Keratinocyte (primary cell): ENCODE measurements around the gene PEAR1. TPM values are rescaled to one million over a fixed set of nuclear protein-coding genes. Genes with fewer than 3 reads are reported as not detected.

Experiments used
- DNase-seq: peaks from one replicate; pipeline ENCODE4 v3.0.0-alpha.2; 2011; ENCODE audit warnings: low read depth, missing footprints, low spot score
- FAIRE-seq: peaks from 2 replicates; lab custom pipeline; 2011; peaks lifted over from hg19 to GRCh38; lab: Jason Lieb, UNC
- H2AFZ ChIP-seq: 2 replicates; pipeline ENCODE4 v1.6.0; 2012; ENCODE audit warnings: low read length, control low read depth, inconsistent platforms; ENCODE audit not compliant: control insufficient read depth
- H3K27ac ChIP-seq: 2 replicates; pipeline ENCODE4 v1.5.1; 2011; ENCODE audit warnings: low read length; ENCODE audit not compliant: control insufficient read depth, insufficient read depth
- H3K27me3 ChIP-seq: 3 replicates; pipeline ENCODE4 v1.6.0; 2011; ENCODE audit warnings: low read length; ENCODE audit not compliant: control insufficient read depth, insufficient read depth; ENCODE audit errors: extremely low read depth
- H3K36me3 ChIP-seq, 2 experiments: 2 replicates in 1 of 2; 3 replicates in 1 of 2; pipeline ENCODE4 v1.5.1; 2011; ENCODE audit warnings: low read length in 2 of 2, mild to moderate bottlenecking in 1 of 2; ENCODE audit not compliant: control insufficient read depth in 2 of 2, insufficient read depth in 2 of 2; ENCODE audit errors: extremely low read depth in 1 of 2
- H3K4me1 ChIP-seq: 3 replicates; pipeline ENCODE4 v1.5.1; 2011; ENCODE audit warnings: low read length; ENCODE audit not compliant: control insufficient read depth, insufficient read depth; ENCODE audit errors: extremely low read depth
- H3K4me2 ChIP-seq: 3 replicates; pipeline ENCODE4 v1.6.0; 2011; ENCODE audit warnings: low read depth, low read length; ENCODE audit not compliant: control insufficient read depth, insufficient read depth; ENCODE audit errors: extremely low read depth
- H3K4me3 ChIP-seq, 3 experiments: fragments of 200-600 bp in 1 of 3; sonication (generic) in 1 of 3; 2 replicates in 2 of 3; 3 replicates in 1 of 3; pipeline ENCODE4 v1.5.1; 2011 to 2016; ENCODE audit warnings: low read length in 3 of 3, mild to moderate bottlenecking in 3 of 3, control low read depth in 2 of 3, inconsistent platforms in 1 of 3, low read depth in 1 of 3, mixed read lengths in 1 of 3, mixed run types in 1 of 3, moderate library complexity in 1 of 3; ENCODE audit not compliant: control insufficient read depth in 2 of 3, insufficient read depth in 2 of 3; ENCODE audit errors: extremely low read depth in 1 of 3
- H3K79me2 ChIP-seq: 2 replicates; pipeline ENCODE4 v1.6.0; 2012; ENCODE audit warnings: low read length; ENCODE audit not compliant: control insufficient read depth, insufficient read depth
- H3K9ac ChIP-seq: 3 replicates; pipeline ENCODE4 v1.6.0; 2011; ENCODE audit warnings: low read length; ENCODE audit not compliant: control insufficient read depth, insufficient read depth; ENCODE audit errors: extremely low read depth
- H3K9me1 ChIP-seq: 3 replicates; pipeline ENCODE4 v1.6.0; 2011; ENCODE audit warnings: low read length; ENCODE audit not compliant: control insufficient read depth, insufficient read depth; ENCODE audit errors: extremely low read depth
- H3K9me3 ChIP-seq: 2 replicates; pipeline ENCODE4 v1.5.1; 2012; ENCODE audit warnings: low read depth, low read length; ENCODE audit not compliant: control insufficient read depth
- H4K20me1 ChIP-seq: 3 replicates; pipeline ENCODE4 v1.6.0; 2011; ENCODE audit warnings: low read length; ENCODE audit not compliant: control insufficient read depth, insufficient read depth; ENCODE audit errors: extremely low read depth
- EZH2 ChIP-seq: IDR thresholded peaks from one replicate; pipeline ENCODE4 v1.6.1; 2012; ENCODE audit warnings: inconsistent platforms, mild to moderate bottlenecking, low read length, moderate library complexity
- dilution Hi-C: fragments of 300-500 bp; cut with MboI; formaldehyde crosslinking; loops from one replicate; pipeline ENCODE4 v1.7.0; 2020; ENCODE audit warnings: low sequenced_read_pairs; ENCODE audit not compliant: extremely low pct_ligation_motif_present
- polyA plus RNA-seq, 5 experiments: library from polyadenylated mRNA; depleted of rRNA in 3 of 5; stranded (reverse) in 3 of 5; stranded (forward) in 1 of 5; unstranded in 1 of 5; fragments of >200 nt; gene quantifications; 1 replicate in 1 of 5; 2 replicates in 3 of 5; 3 replicates in 1 of 5; pipeline versions ENCODE4 v1.2.1 to v1.2.3, GENCODE V29; 2011 to 2012; ENCODE audit warnings: missing spikeins in 2 of 5, low read depth in 1 of 5, low replicate concordance in 1 of 5
- TF ChIP-seq, protein P1 (sequence below), 3 experiments: IDR thresholded peaks in 1 of 3; conservative IDR thresholded peaks in 1 of 3; optimal IDR thresholded peaks in 1 of 3; 2 replicates in 2 of 3; 3 replicates in 1 of 3; pipeline versions ENCODE3 to v1.5.1; 2011; ENCODE audit warnings: low read length in 3 of 3, mild to moderate bottlenecking in 3 of 3, moderate library complexity in 2 of 3, control low read depth in 1 of 3, inconsistent platforms in 1 of 3; ENCODE audit not compliant: insufficient read depth in 2 of 3; ENCODE audit errors: extremely low read depth in 1 of 3

The PEAR1 gene
- polyA plus RNA-seq, 1 donor (not counting 4 experiments of a cell fraction or from before 2014, with no cell fraction given), result 4.2 TPM

DNA sequence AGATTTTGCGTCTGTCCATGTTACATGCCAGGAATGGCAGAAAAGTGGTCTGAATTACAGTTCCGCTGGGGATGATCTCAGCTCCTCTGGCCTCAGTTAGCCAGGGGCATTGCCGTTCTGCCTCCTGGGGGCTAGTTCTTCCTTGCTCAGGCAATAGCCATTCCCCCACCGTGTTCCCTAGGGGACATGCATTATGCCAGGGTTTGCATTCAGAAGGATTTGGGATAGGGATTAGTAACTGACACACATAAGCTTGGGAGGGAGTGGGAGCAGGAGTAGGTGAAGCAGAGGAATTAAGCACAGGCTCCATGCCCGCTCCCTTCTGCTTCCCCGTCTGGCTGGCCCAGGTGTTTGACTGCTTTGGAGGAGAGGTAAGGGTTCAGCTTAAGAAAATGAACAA is 39.6 kb downstream of the PEAR1 start:
- DNase-seq (no peak), FAIRE-seq (no peak)
- Histone ChIP-seq H3K4me1 (no peaks in the 10 kb centered on the region), H3K27me3 (peaks cover 25% of the 10 kb centered on the region), H3K9ac (no peak overlapping the region), H3K9me3 (no peaks in the 10 kb centered on the region), H3K27ac (no peak overlapping the region), H3K79me2 (no peaks in the 10 kb centered on the region), H4K20me1 (no peaks in the 10 kb centered on the region), H3K9me1 (no peaks in the 10 kb centered on the region), H3K4me2 (no peak overlapping the region), H2AFZ (no peak overlapping the region), H3K4me3 (no peak overlapping the region), H3K36me3 (peaks cover 0 to 12% of the 10 kb centered on the region in 2 experiments)
- dilution Hi-C loops, result no loop called here
- TF ChIP-seq, protein P1, sequence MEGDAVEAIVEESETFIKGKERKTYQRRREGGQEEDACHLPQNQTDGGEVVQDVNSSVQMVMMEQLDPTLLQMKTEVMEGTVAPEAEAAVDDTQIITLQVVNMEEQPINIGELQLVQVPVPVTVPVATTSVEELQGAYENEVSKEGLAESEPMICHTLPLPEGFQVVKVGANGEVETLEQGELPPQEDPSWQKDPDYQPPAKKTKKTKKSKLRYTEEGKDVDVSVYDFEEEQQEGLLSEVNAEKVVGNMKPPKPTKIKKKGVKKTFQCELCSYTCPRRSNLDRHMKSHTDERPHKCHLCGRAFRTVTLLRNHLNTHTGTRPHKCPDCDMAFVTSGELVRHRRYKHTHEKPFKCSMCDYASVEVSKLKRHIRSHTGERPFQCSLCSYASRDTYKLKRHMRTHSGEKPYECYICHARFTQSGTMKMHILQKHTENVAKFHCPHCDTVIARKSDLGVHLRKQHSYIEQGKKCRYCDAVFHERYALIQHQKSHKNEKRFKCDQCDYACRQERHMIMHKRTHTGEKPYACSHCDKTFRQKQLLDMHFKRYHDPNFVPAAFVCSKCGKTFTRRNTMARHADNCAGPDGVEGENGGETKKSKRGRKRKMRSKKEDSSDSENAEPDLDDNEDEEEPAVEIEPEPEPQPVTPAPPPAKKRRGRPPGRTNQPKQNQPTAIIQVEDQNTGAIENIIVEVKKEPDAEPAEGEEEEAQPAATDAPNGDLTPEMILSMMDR (optimal IDR thresholded peaks at IDR 0.05 in 1 of 3, IDR thresholded peaks at IDR 0.05 in 1 of 3, conservative IDR thresholded peaks at IDR 0.05 in 1 of 3; ENCODE audit: extremely low read depth in 1 of 3, insufficient read depth in 2 of 3, low read length in 3 of 3), result no peak
- TF ChIP-seq EZH2, result no peak

- H3K9me1 ChIP-seq, result no peaks in the 10 kb centered on the region
- no peaks in the 10 kb centered on the region for H4K20me1 ChIP-seq
- dilution Hi-C loops, result no loop called here
- H3K79me2 ChIP-seq, result no peaks in the 10 kb centered on the region
- TF ChIP-seq, protein P1 (optimal IDR thresholded peaks at IDR 0.05 in 1 of 3, IDR thresholded peaks at IDR 0.05 in 1 of 3, conservative IDR thresholded peaks at IDR 0.05 in 1 of 3; ENCODE audit: extremely low read depth in 1 of 3, insufficient read depth in 2 of 3, low read length in 3 of 3), result no peak
- no peak for TF ChIP-seq EZH2
- H3K36me3 ChIP-seq, result peaks cover 10 to 24% of the 10 kb centered on the region in 2 experiments
- FAIRE-seq (no peak), DNase-seq (no peak)
- no peak overlapping the region for H3K27ac ChIP-seq
- no peak overlapping the region for H3K9ac ChIP-seq
- no peaks in the 10 kb centered on the region for H3K4me1 ChIP-seq
- H2AFZ ChIP-seq, result no peak overlapping the region
- H3K4me2 ChIP-seq, result no peak overlapping the region
- H3K27me3 ChIP-seq, result peaks cover 6% of the 10 kb centered on the region
- no peak overlapping the region for H3K4me3 ChIP-seq
- no peaks in the 10 kb centered on the region for H3K9me3 ChIP-seq
These were observed 42.1 kb downstream of the PEAR1 start for GRCh38 chr1:156935505-156936128.
